T-helper 2 cell treated with Interferon-gamma antibody and Interleukin-4, amounts not matched to agents 5 μg/mL and 100 μg/mL, for 36 hours (primary cell): ENCODE measurements around the gene SIPA1L2.
A peak's percentile ranks its signal among the peaks of the same experiment; 100 is the strongest.

Experiments
- DNase-seq: peaks from one replicate; pipeline ENCODE4 v3.0.0; 2021; ENCODE audit warnings: low spot score
- H3K27ac Mint-ChIP-seq: one replicate; pipeline ENCODE4 v1.8.0; 2021; ENCODE audit warnings: mild to moderate bottlenecking, mixed read lengths
- H3K27me3 Mint-ChIP-seq: one replicate; pipeline ENCODE4 v1.8.0; 2021; ENCODE audit warnings: low read depth, mixed read lengths
- H3K36me3 Mint-ChIP-seq: one replicate; pipeline ENCODE4 v1.8.0; 2021; ENCODE audit warnings: low read depth, mixed read lengths
- H3K4me1 Mint-ChIP-seq: one replicate; pipeline ENCODE4 v1.8.0; 2021; ENCODE audit warnings: low read depth, mixed read lengths
- H3K4me3 Mint-ChIP-seq: one replicate; pipeline ENCODE4 v1.8.0; 2022; ENCODE audit warnings: mild to moderate bottlenecking, moderate library complexity, mixed read lengths
- H3K9me3 Mint-ChIP-seq: one replicate; pipeline ENCODE4 v1.8.0; 2021; ENCODE audit warnings: mixed read lengths

SIPA1L2 gene

DNA sequence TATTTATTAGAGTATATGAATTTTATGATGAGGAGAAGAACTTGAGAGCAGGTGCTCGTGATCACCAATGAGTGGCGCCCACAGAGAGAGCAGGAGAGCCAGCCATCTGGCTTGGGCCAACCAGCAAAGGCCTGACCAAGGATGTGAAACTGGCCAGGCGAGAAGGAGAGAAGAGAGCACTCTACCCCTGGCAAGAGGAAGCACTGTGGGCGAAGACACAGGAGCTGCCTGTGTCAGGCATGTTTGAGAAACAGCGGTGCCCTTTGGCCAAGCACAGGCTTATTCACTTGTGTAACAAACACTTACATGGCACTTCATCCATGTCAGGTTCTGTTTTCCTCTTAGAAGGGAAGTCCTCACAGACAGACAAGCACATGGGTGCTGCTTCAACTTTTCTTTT lies 4.2 kb upstream of the SIPA1L2 start:
- peaks cover 35% of the 10 kb centered on the region for H3K27me3 Mint-ChIP-seq
- no peak for DNase-seq
- no peaks in the 10 kb centered on the region for H3K36me3 Mint-ChIP-seq
- H3K27ac Mint-ChIP-seq, result no peak overlapping the region
- peaks cover 11% of the 10 kb centered on the region for H3K4me1 Mint-ChIP-seq
- no peaks in the 10 kb centered on the region for H3K9me3 Mint-ChIP-seq
- H3K4me3 Mint-ChIP-seq, result no peak overlapping the region

DNA sequence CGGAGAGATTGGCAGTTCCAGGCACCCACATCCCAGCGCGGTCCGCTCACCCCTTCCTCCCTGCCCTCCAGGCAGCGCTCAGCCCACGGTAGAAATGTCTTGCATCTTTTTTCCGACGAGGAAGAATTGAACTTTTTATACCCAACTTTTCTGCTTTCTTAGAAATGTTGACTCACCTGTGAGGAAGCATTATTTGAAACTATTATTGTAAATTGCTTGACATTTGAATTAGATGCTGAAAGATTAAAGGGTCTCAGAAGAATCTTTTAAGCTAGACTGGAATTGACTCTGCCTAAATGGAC lies 912 bp upstream of the SIPA1L2 start:
- no peak overlapping the region for H3K27ac Mint-ChIP-seq
- H3K27me3 Mint-ChIP-seq, result peaks cover 64% of the 10 kb centered on the region
- no peak for DNase-seq
- H3K4me1 Mint-ChIP-seq, result peaks cover 18% of the 10 kb centered on the region
- peak overlapping the region; percentile 83 for H3K4me3 Mint-ChIP-seq
- no peaks in the 10 kb centered on the region for H3K36me3 Mint-ChIP-seq
- H3K9me3 Mint-ChIP-seq, result no peaks in the 10 kb centered on the region

DNA sequence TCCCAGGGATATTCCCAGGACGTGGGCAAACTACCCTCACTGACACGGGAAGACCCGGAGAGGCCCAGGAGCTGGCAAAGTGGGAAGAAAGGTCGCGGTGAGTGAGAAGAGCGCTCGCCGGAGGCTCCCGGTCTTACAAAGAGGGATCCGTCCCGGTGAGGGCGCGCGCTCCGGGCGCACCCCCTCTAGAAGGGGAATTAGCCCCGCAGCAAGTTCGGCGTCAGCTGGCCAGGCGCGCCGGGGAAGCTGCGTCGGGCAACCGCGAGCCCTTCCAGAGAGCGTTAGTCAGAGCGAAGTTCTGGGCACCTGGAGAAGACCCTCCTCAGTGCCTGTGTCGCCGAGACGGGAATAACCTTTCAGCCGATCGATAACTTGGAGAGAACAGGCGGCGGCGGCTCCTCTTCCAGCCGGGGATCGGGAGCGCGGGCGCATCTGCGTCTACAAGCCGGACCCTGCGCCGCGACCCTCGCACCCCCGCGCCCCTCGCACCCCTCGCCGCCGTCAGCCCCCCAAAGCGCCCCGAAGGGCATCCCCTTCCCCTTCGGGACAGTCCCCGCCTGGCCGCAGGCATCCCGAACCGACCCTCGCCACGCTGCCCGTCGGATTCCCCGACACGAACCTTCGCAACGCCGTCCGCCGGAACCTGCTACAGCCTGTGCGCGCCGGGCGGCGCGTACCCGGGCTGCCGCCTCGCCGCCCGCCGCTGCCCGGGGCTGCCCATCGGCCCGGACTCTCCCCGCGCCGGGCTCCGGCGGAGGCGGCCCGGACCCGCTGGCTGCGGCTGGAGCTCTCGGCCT lies 485 bp downstream of the SIPA1L2 start:
- Mint-ChIP-seq H3K27me3 (peaks cover 64% of the 10 kb centered on the region), H3K27ac (no peak overlapping the region), H3K4me1 (peaks cover 18% of the 10 kb centered on the region), H3K36me3 (no peaks in the 10 kb centered on the region), H3K4me3 (peak overlapping the region; percentile 81), H3K9me3 (no peaks in the 10 kb centered on the region)
- DNase-seq, result peak; percentile 6

DNA sequence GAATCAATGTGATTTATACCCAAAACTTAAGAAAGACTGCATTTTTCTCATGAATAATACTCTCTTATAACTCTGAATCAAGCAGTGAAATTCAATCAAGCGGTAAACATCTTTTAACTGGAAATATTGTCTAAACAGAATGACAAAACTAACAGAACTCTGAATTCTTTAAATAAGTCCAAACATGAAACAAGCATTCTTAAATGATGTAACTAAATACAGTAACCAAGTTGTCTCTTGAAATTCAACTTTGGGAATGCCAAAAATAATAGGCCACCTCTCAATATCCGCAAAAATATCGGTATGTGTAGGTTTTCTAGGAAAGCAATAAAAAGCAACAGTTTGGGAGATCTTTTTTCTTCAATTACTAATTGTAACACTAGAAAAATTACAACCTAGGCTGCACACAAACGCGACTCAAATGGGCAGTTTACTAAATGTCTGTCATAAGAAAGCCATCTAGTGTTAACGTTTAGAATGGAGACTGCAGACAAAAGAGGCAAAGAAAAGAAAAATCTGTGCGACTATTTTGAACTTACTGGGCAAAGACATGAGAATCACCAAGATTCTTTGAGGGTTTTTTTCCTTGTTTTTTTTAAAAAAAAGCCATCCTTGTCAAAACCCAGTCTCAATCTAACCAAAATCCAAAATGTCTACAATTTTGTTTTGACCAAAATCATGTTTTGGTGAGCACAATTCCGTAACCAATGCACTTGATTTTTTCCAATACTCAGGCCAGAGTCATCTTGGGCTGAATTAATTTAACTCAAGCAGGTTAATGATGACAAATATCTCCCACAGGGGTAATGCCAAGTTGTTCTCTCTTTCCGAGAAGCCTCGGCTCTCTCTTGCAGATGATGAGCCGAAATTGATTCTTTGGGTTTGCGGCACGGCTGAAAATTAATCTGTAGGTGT lies 1.3 kb downstream of the SIPA1L2 start:
- Mint-ChIP-seq H3K36me3 (no peaks in the 10 kb centered on the region), H3K4me1 (peaks cover 18% of the 10 kb centered on the region), H3K27me3 (peaks cover 60% of the 10 kb centered on the region), H3K27ac (no peak overlapping the region), H3K9me3 (no peaks in the 10 kb centered on the region), H3K4me3 (peak overlapping the region; percentile 81)
- DNase-seq, result no peak

DNA sequence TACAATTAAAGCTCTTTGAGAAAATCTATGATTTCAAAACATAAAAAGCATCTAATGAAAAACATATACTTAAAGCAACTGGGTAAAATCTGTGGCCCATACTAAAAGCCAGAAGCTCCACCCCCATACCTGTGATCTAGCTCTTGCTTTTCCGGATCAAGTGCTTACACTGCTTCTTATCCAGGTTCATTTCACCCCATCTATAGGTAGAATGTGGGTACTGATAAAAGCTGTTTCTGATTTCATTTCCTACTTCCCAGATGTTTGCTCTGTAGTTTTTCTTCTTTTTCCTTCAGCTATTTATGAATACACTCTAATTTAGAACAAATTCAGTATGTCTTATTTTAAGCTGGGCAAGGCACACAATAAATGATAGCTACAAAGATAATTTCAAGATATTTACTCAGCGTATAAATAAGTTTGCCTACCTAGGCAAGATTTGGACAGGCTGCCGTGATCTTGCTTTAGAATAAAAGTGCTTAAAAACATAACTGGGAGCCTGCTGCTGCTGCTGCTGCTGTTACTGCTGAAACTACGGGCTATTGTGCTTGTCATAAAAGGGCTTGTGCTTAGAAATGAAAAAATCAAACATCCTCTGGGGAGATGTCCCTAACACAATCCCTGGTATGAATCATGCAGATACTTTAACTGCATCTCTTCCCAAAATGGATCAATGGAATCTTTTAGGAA lies 2.1 kb downstream of the SIPA1L2 start:
- peaks cover 18% of the 10 kb centered on the region for H3K4me1 Mint-ChIP-seq
- no peaks in the 10 kb centered on the region for H3K36me3 Mint-ChIP-seq
- no peak overlapping the region for H3K4me3 Mint-ChIP-seq
- peaks cover 59% of the 10 kb centered on the region for H3K27me3 Mint-ChIP-seq
- DNase-seq, result no peak
- H3K27ac Mint-ChIP-seq, result no peak overlapping the region
- no peaks in the 10 kb centered on the region for H3K9me3 Mint-ChIP-seq

DNA sequence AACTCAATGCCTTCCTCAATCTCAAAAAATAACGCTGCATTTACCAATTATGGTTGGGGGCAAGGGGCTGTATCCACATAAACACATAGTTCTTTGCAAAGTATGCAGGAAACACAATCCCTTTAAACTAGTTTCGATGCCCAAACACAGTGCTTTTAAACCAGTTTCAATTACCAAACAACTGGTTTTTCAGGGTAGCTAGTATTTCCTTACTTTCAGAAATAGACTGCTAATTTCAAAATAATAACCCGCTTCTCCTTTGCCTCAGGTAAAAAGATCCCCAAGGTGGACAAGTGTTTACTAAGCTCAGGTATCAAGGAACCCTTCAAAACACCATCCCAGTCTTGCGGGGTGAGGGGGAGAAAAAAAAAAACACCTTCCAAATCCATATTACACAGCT lies 2.8 kb downstream of the SIPA1L2 start:
- Mint-ChIP-seq H3K4me1 (peaks cover 18% of the 10 kb centered on the region), H3K27me3 (peaks cover 54% of the 10 kb centered on the region), H3K27ac (no peak overlapping the region), H3K36me3 (no peaks in the 10 kb centered on the region), H3K4me3 (no peak overlapping the region), H3K9me3 (no peaks in the 10 kb centered on the region)
- DNase-seq, result no peak

DNA sequence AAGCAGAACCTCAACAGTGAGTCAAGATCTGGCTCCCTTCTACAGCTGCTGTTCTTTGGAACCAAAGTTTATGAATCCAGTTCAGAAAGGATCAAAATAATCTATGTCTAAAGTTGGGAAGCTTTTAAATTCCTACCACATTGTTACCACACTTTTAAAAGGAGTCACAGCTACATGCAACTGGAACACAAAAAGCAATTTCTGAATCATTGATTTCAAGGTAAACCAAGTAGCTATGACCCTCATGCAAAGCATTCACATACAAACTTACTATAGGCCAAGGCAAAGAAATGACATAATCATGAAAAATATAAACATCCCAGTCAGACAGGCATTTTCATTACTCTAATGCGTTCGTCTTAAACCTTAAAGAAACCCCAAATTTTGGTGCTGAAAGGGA lies 3.5 kb downstream of the SIPA1L2 start:
- H3K9me3 Mint-ChIP-seq, result no peaks in the 10 kb centered on the region
- peaks cover 49% of the 10 kb centered on the region for H3K27me3 Mint-ChIP-seq
- DNase-seq, result no peak
- H3K4me1 Mint-ChIP-seq, result peaks cover 18% of the 10 kb centered on the region
- H3K27ac Mint-ChIP-seq, result no peak overlapping the region
- H3K4me3 Mint-ChIP-seq, result no peak overlapping the region
- H3K36me3 Mint-ChIP-seq, result no peaks in the 10 kb centered on the region

DNA sequence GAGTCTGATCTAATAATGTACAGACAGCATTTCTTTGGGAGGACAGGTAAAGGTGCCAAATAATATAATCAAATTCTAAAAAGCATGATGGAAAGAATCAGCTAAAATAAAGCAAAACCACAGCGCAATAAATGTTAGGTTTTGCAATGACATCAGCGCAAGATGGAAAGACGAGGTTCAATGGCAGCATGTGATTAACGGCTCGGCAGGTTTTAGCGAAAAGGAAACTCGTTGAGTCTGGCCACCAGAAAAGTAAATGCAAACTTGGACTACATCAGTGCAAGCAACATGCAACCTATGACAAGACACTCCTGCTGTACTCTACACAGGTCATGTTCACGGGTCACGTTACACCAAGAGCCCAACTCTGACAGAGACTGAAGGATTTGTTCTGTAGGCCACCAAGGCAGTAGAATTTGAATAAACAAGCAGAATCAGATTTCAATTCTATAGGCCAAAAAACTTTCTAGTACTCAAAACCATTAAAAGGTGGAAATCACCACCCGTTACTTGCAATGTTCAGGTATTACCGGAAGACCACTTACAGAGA lies 4.5 kb downstream of the SIPA1L2 start:
- no peak overlapping the region for H3K4me3 Mint-ChIP-seq
- no peak overlapping the region for H3K27ac Mint-ChIP-seq
- DNase-seq, result no peak
- no peaks in the 10 kb centered on the region for H3K9me3 Mint-ChIP-seq
- peaks cover 10% of the 10 kb centered on the region for H3K4me1 Mint-ChIP-seq
- no peaks in the 10 kb centered on the region for H3K36me3 Mint-ChIP-seq
- H3K27me3 Mint-ChIP-seq, result peaks cover 40% of the 10 kb centered on the region

DNA sequence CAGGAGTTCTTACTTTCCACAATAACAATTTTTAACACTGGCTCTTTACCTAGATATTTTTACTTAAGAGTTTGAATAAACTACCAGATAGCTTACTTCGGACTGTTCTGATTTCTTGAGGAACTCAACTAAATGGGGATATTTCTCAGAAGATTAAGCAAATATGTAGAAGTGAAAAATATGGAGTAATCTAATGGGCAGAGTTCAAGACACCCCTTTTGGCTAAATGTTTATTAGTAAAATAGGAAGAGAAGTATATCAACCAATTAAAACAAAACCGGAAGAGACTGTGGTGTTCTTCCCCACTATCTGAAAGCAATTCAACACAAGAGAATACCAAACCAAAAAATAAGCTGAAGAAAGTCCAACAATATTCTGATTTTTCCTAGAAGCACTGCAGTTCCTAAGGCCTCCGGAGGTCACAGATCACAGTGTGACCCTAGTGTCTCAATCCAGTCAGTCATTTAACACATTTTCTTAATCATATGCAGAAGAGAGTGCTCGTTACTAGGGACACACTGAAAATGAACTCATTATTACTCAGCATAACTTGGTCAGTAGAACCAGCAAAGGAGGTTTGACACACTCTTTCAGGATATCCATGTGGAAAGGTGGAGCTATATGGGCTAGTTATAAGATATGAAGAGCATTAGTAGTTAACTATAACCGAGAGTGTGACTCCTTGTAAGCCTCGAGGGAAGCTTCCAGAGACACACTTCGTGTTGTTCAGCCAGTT lies 5.2 kb downstream of the SIPA1L2 start:
- peaks cover 40% of the 10 kb centered on the region for H3K27me3 Mint-ChIP-seq
- no peaks in the 10 kb centered on the region for H3K36me3 Mint-ChIP-seq
- no peak overlapping the region for H3K27ac Mint-ChIP-seq
- H3K4me1 Mint-ChIP-seq, result peaks cover 10% of the 10 kb centered on the region
- no peaks in the 10 kb centered on the region for H3K9me3 Mint-ChIP-seq
- no peak overlapping the region for H3K4me3 Mint-ChIP-seq
- no peak for DNase-seq

DNA sequence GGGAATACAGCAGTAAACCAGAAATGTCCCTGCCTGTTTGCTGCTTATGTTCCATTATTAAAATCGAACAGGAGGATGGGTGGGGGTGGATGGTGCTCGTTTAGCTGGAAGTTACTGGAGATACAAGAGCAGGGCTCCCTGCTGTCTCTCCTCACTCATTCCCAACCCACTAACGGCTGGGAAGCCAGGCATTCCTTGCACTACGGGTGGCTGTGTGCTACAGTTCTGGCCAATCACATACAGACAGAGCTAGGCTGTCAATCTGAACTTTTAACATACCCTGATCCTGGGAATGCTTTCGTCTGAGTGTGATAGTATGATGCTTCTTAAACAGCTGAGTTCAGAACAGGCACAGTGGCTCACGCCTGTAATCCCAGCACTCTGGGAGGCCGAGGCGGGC lies 7.0 kb downstream of the SIPA1L2 start:
- H3K4me1 Mint-ChIP-seq, result peaks cover 2% of the 10 kb centered on the region
- H3K9me3 Mint-ChIP-seq, result no peaks in the 10 kb centered on the region
- no peak overlapping the region for H3K4me3 Mint-ChIP-seq
- peaks cover 26% of the 10 kb centered on the region for H3K27me3 Mint-ChIP-seq
- H3K36me3 Mint-ChIP-seq, result no peaks in the 10 kb centered on the region
- H3K27ac Mint-ChIP-seq, result no peak overlapping the region
- DNase-seq, result no peak

DNA sequence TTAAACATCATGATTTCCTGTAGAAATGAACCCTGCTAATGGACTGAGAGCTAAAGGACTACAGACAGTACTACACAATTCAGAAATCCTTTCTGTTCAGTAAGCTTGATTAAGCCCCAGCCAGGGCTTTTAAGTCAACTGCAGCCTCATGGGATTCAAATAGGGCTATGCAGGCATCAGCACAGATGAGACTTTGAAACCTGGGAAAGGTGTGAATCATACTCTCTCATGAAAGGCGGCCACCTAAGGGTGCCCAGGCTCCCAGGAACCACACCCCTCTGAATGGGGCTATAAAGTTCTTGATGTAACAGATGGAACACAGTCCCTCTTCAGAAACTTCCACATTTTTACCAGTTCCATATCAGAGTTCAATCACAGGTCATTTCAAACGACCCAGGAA lies 7.6 kb downstream of the SIPA1L2 start:
- no peaks in the 10 kb centered on the region for H3K9me3 Mint-ChIP-seq
- no peak overlapping the region for H3K27ac Mint-ChIP-seq
- no peaks in the 10 kb centered on the region for H3K36me3 Mint-ChIP-seq
- no peaks in the 10 kb centered on the region for H3K4me1 Mint-ChIP-seq
- H3K4me3 Mint-ChIP-seq, result no peak overlapping the region
- peaks cover 20% of the 10 kb centered on the region for H3K27me3 Mint-ChIP-seq
- DNase-seq, result no peak

DNA sequence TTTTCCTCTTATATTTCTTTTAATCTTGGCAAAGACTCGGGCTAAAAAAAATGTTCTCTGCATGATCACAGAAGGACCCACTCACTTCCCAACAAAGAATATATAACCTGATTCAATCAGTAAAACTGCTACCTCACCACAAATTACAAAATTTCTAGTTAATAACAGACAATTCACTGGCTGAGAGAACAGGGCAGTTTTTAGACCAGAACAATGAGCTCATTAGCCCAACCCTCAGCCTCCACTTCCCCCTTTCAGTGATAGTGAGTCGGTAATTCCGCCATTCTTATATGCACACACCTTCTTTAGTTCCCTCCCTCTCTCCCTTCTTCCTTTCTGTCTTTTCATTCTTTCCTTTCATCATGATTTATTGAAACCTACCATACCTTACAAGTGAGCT lies 8.9 kb downstream of the SIPA1L2 start:
- peaks cover 9% of the 10 kb centered on the region for H3K27me3 Mint-ChIP-seq
- no peak overlapping the region for H3K27ac Mint-ChIP-seq
- no peaks in the 10 kb centered on the region for H3K36me3 Mint-ChIP-seq
- no peak for DNase-seq
- H3K9me3 Mint-ChIP-seq, result no peaks in the 10 kb centered on the region
- no peaks in the 10 kb centered on the region for H3K4me1 Mint-ChIP-seq
- H3K4me3 Mint-ChIP-seq, result no peak overlapping the region

DNA sequence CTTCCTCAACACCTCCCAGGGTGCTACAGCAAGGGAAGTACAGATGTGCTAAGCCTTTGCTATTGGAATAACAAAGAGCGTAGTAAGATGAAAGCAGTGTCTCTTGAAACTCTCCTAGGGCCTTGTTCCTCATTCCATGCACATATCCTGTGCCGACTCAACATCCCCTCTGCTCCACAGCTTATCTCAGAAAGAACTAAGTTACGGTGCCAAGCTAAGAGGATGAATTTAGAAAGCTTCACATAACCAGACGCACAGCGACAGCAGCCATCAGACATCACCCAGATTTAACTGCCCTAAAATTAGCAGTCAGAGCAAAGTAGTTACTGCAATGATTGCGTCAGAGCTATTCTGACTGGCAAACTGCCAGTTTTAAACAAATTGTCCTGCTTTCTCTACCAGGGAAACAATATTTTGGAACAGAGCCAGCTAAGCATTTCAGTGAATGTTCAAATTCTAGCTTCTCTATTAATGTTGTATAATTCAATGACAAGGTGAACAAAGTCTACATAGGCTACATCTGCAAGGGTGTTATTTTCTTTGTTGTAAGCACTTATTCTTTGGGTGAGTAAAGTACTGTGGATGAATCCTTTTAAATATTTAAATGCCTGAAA lies 9.5 kb downstream of the SIPA1L2 start:
- DNase-seq, result no peak
- H3K36me3 Mint-ChIP-seq, result no peaks in the 10 kb centered on the region
- no peak overlapping the region for H3K27ac Mint-ChIP-seq
- no peak overlapping the region for H3K4me3 Mint-ChIP-seq
- peaks cover 6% of the 10 kb centered on the region for H3K27me3 Mint-ChIP-seq
- no peaks in the 10 kb centered on the region for H3K9me3 Mint-ChIP-seq
- H3K4me1 Mint-ChIP-seq, result no peaks in the 10 kb centered on the region
